ENCODE measurements around the gene SCLY.

DNA sequence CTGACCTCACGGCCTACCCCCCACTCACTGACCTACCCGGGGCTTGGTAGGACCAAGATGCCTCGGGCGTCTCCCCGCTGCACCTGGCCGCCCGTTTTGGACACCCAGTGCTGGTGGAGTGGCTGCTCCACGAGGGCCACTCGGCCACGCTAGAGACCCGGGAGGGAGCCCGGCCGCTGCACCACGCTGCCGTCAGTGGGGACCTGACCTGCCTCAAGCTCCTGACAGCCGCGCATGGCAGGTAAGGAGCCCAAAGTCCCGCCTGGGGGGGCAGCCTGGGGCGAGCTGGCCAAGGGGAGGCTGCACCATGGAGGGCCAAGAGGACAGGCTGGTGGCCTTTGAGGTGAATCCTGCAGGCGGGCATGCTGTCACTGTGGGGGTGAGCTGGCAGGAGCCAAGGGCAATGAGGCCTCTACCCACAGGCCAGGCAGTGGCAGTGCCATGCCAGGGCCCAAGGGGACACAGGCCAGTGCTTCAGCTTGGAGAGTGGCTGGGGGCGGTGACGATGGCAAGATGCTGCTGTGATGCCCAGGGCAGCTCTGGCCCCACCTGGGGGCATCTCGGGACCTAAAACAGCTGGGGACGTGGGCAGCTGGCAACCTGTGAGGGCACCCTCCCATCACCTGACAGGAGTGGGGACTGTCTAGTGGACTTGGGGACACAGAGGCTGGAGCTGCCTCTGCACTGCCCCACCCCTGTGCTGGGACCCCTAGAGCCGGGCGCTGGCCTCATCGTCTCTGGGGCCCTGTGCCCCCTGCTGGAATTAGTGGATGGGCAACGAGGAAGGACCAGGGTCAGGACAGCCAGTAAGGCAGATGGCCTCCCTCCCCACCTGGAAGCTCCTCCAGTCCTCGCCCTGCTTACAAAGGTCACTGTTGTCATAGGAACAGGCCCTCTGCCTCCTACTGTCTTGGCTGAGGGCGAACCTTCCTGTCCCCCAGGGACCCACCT is 41.4 kb downstream of the SCLY start:
- TF ChIP-seq ZNF24 (tag by site-specific recombination; IDR thresholded peaks at IDR 0.05) (no peak), OSR2 (tag by site-specific recombination; IDR thresholded peaks at IDR 0.05) (no peak)
- TF ChIP-seq, protein P1, sequence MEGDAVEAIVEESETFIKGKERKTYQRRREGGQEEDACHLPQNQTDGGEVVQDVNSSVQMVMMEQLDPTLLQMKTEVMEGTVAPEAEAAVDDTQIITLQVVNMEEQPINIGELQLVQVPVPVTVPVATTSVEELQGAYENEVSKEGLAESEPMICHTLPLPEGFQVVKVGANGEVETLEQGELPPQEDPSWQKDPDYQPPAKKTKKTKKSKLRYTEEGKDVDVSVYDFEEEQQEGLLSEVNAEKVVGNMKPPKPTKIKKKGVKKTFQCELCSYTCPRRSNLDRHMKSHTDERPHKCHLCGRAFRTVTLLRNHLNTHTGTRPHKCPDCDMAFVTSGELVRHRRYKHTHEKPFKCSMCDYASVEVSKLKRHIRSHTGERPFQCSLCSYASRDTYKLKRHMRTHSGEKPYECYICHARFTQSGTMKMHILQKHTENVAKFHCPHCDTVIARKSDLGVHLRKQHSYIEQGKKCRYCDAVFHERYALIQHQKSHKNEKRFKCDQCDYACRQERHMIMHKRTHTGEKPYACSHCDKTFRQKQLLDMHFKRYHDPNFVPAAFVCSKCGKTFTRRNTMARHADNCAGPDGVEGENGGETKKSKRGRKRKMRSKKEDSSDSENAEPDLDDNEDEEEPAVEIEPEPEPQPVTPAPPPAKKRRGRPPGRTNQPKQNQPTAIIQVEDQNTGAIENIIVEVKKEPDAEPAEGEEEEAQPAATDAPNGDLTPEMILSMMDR (tag by site-specific recombination; IDR thresholded peaks at IDR 0.05) = no peak
